Esophagus (tissue), 2 donors: Measurements from ENCODE around the gene ALDOC. TPM values are rescaled to one million over a fixed set of nuclear protein-coding genes. Genes with fewer than 3 reads are reported as not detected.

Source experiments
- H3K27ac ChIP-seq, 2 donors: one replicate each; pipeline ENCODE4 v1.5.1; 2013; ENCODE audit warnings: low read depth in 2 of 2, mild to moderate bottlenecking in 2 of 2, inconsistent platforms in 1 of 2, low read length in 1 of 2, moderate library complexity in 1 of 2
- H3K27me3 ChIP-seq, 2 donors: one replicate each; pipeline ENCODE4 v1.6.1; 2013; ENCODE audit warnings: low read length in 2 of 2, control low read depth in 1 of 2, mild to moderate bottlenecking in 1 of 2; ENCODE audit not compliant: insufficient read depth in 2 of 2, control insufficient read depth in 1 of 2
- H3K36me3 ChIP-seq, 2 donors: one replicate each; pipeline ENCODE4 v1.6.1; 2013; ENCODE audit warnings: low read length in 1 of 2; ENCODE audit not compliant: control insufficient read depth in 2 of 2, insufficient read depth in 2 of 2
- H3K4me1 ChIP-seq, 2 donors: one replicate each; pipeline ENCODE4 v1.6.1; 2013; ENCODE audit warnings: low read length in 1 of 2; ENCODE audit not compliant: control insufficient read depth in 2 of 2, insufficient read depth in 2 of 2
- H3K4me3 ChIP-seq, 2 donors: one replicate each; pipeline ENCODE4 v1.5.1; 2013; ENCODE audit warnings: low read length in 2 of 2, mild to moderate bottlenecking in 2 of 2, low read depth in 1 of 2, moderate library complexity in 1 of 2
- H3K9me3 ChIP-seq, 2 donors: one replicate each; pipeline ENCODE4 v1.6.1; 2013; ENCODE audit warnings: mild to moderate bottlenecking in 2 of 2, low read depth in 1 of 2, low read length in 1 of 2, moderate library complexity in 1 of 2; ENCODE audit not compliant: control insufficient read depth in 2 of 2, insufficient read depth in 1 of 2
- WGBS, 2 donors: extraction: QIAGEN DNeasy Blood & Tissue Kit; methylation state at CpG; one replicate each; pipeline ENCODE4 v1.1.7; 2013; 5-methylcytosine and 5-hydroxymethylcytosine counted together
- polyA plus RNA-seq, 2 donors: library from polyadenylated mRNA; stranded (reverse); fragments of 200-250 nt; gene quantifications; one replicate each; pipeline ENCODE4 v1.2.3, GENCODE V29; 2013
- donor health status: healthy with polysubstance abuse.
- donor health status: Bipolar disorder and iron deficiency.

Gene ALDOC
- polyA plus RNA-seq, 2 donors, result 21.3 to 24.0 TPM

DNA sequence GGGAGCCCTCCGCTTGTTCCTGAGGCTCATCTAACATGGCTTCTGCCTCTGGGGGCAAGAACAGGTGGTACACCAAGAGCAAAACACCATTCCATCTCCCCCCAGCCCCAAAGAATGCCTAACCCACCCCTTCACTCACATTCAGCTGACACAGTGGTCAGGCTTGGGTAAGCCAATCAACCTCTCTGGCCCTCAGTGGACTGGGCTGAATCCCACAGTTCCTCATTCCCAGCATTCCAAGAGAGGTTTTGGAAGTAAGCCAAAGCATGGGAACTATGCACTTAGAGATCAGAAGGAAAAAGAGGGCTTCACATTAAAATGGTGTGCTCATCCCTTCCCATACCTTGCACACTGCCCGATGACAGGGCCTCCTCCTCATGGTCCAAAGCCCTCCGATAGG lies 13.2 kb downstream of the ALDOC start:
- Histone ChIP-seq H3K4me3 (no peak overlapping the region), H3K4me1 (no peaks in the 10 kb centered on the region), H3K27ac (no peak overlapping the region), H3K9me3 (no peaks in the 10 kb centered on the region), H3K27me3 (no peaks in the 10 kb centered on the region), H3K36me3 (peaks cover 2 to 17% of the 10 kb centered on the region in 2 donors)
- 92 to 98% methylated on average over 3 of the region's 3 CpGs for WGBS, 2 donors

GRCh38 chr17:28555022-28555421 lies 21.7 kb downstream of the ALDOC start:
- Histone ChIP-seq H3K36me3 (peaks cover 17 to 34% of the 10 kb centered on the region in 2 donors), H3K27ac (no peak overlapping the region), H3K4me1 (peaks cover 2 to 4% of the 10 kb centered on the region in 2 donors), H3K27me3 (no peaks in the 10 kb centered on the region), H3K4me3 (no peak overlapping the region), H3K9me3 (no peaks in the 10 kb centered on the region)
- WGBS, 2 donors, result 92 to 97% methylated on average over 3 of the region's 3 CpGs

- Histone ChIP-seq H3K27ac (no peak overlapping the region), H3K36me3 (peaks cover 17 to 34% of the 10 kb centered on the region in 2 donors), H3K4me1 (peaks cover 2 to 4% of the 10 kb centered on the region in 2 donors), H3K27me3 (no peaks in the 10 kb centered on the region), H3K4me3 (no peak overlapping the region), H3K9me3 (no peaks in the 10 kb centered on the region)
- 79 to 92% methylated on average over 6 of the region's 6 CpGs for WGBS, 2 donors
Measured at GRCh38 chr17:28554565-28554964, 22.1 kb downstream of the ALDOC start.

DNA sequence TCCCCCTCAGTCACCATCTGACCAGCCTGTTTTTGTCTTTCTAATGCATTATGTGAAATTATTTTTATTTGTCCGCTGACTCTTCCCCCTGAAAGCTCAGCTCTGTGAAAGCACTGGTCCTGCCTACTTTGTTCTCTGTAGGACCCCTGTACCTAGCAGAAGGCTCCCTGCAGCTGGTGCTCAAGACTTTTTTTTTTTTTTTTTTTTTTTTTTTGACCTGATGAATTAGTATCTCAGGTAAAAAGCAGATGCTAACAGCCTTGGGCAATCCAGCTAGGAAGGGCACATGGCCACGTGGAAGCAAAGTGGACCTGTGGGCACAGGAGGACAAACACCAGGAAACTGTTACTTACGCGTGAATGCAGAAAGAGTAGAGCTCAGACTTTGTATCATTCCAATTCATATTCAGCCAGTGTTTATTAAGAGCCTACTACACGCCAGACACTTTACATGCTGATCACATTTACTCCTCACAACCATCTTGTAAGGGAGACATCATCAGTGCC lies 23.6 kb downstream of the ALDOC start:
- H3K4me3 ChIP-seq, result no peak overlapping the region

DNA sequence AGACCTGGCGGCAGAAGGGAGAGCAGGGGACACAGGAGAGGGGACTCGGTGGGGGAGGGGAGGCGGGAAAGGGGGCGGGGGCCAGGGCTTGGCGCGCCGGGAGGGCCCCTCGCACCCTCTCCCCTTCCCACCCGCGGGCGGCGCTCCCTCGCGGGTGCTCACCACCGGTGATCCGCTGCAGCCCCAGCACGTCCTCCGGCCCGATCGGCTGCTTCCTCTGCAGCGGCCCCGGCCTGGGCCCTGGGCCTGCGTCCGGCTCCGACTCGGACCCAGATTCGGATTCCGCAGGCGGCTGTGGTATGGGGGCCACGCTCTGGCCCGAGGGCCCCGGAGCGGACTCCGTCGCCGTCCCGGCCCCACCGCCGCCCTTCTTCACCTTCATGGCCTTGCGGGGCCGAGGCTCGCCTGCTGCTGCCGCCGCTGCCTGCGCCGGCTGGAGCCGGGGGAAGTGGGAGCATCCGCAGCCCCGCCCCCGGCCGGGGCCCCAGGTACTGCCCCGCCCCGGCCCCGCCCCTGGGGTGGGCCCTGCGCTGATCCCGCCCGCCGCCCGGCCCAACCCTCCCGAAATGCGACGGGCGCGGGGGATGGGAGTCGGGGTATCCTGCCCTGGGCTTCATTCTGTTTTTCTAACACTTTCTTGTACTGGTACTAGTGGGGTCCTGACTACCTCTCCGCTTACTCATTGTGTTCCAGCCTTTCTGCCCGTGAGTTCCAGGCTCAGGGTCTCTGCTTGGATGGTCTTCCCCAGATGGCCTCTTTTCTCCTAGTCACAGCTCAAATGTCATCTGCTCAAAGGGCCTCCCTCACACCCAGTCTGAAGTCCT lies 24.3 kb downstream of the ALDOC start, which contains the start of gene UNC119:
Gene UNC119 (minus strand): TSS at position 449 of the 824 bp plus-strand sequence. CDS start 67 bp downstream, at position 382.
- WGBS, 2 donors, result 2 to 4% methylated on average over 41 to 63 of the region's 67 CpGs
- H3K36me3 ChIP-seq, result peaks cover 17 to 30% of the 10 kb centered on the region in 2 donors
- no peaks in the 10 kb centered on the region for H3K27me3 ChIP-seq
- no peaks in the 10 kb centered on the region for H3K9me3 ChIP-seq
- peak within 1 kb of the TSS; percentile 64 to 74 for H3K4me3 ChIP-seq
- peaks cover 2 to 4% of the 10 kb centered on the region in 2 donors for H3K4me1 ChIP-seq
- peak within 1 kb of the TSS; percentile 28 for H3K27ac ChIP-seq

More for the DNA sequence above, 23.6 kb downstream of the ALDOC start:
- Histone ChIP-seq H3K4me1 (peaks cover 2 to 4% of the 10 kb centered on the region in 2 donors), H3K27me3 (no peaks in the 10 kb centered on the region), H3K27ac (no peak overlapping the region), H3K36me3 (peaks cover 17 to 31% of the 10 kb centered on the region in 2 donors), H3K9me3 (no peaks in the 10 kb centered on the region)
- WGBS, 2 donors, result 93 to 95% methylated on average over 5 of the region's 5 CpGs

DNA sequence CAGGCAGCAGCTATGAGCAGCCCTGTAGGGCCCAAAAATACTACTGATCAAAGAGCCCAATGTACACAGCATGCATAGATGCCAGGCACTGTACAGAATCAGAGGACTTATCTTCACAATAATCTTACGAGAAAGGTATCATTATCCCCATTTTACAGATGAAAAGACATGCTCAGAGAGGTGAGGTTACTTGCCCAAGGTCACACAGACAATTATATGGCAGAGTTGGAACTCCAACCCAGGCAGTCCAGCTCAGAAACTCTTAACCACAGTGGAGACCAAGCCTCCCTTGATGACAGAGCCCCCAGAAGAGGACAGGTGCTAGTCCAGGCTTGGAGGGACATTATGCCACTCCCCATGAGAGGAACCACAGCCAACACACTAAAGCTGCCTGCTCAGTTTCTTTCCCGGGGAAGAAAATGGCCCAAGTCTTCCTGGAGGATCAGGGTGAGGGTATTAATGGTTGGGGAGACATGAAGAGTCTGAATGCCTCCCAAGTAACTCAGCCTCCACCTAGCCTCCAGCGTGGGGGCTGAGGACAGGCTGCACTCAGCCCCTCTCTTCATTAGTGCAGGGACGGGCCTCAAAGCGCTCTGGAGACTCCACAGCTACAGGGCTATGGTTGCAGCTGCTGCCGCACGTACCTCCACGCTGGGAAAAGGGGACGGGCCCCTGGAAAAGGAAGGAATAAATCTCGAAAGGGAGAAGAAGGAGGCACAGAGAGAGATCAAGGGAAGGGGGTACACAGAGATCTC lies 25.1 kb downstream of the ALDOC start:
- peaks cover 2 to 4% of the 10 kb centered on the region in 2 donors for H3K4me1 ChIP-seq

GRCh38 chr17:28550858-28551257 lies 25.8 kb downstream of the ALDOC start:
- 98 to 100% methylated on average over 1 of the region's 1 CpG for WGBS, 2 donors
- Histone ChIP-seq H3K9me3 (no peaks in the 10 kb centered on the region), H3K36me3 (peaks cover 10 to 25% of the 10 kb centered on the region in 2 donors), H3K4me1 (peaks cover 2 to 4% of the 10 kb centered on the region in 2 donors), H3K27me3 (no peaks in the 10 kb centered on the region), H3K4me3 (no peak overlapping the region), H3K27ac (no peak overlapping the region)

More for the DNA sequence above, 25.1 kb downstream of the ALDOC start:
- Histone ChIP-seq H3K36me3 (peaks cover 13 to 31% of the 10 kb centered on the region in 2 donors), H3K9me3 (no peaks in the 10 kb centered on the region), H3K27ac (no peak overlapping the region), H3K27me3 (no peaks in the 10 kb centered on the region), H3K4me3 (peak overlapping the region; percentile 64 to 74)
- WGBS, 2 donors, result 14 to 17% methylated on average over 10 of the region's 10 CpGs

GRCh38 chr17:28549236-28550132 lies 27.2 kb downstream of the ALDOC start:
- no peak overlapping the region for H3K27ac ChIP-seq
- no peaks in the 10 kb centered on the region for H3K9me3 ChIP-seq
- no peak overlapping the region for H3K4me3 ChIP-seq
- H3K4me1 ChIP-seq, result peaks cover 2 to 4% of the 10 kb centered on the region in 2 donors
- 77 to 78% methylated on average over 3 of the region's 3 CpGs for WGBS, 2 donors
- H3K27me3 ChIP-seq, result no peaks in the 10 kb centered on the region
- peaks cover 9 to 20% of the 10 kb centered on the region in 2 donors for H3K36me3 ChIP-seq
